NCI-H524 treated with DMSO at 0.1 percent for 48 hours (cell line): ENCODE data around the gene MAD1L1.

Experiments
- DNase-seq: peaks from one replicate; lab custom pipeline; 2025; lab: John Stamatoyannopoulos, UW

MAD1L1 gene

GRCh38 chr7:1787241-1787640 is 445.5 kb downstream of the MAD1L1 start:
- DNase-seq: no peak

DNA sequence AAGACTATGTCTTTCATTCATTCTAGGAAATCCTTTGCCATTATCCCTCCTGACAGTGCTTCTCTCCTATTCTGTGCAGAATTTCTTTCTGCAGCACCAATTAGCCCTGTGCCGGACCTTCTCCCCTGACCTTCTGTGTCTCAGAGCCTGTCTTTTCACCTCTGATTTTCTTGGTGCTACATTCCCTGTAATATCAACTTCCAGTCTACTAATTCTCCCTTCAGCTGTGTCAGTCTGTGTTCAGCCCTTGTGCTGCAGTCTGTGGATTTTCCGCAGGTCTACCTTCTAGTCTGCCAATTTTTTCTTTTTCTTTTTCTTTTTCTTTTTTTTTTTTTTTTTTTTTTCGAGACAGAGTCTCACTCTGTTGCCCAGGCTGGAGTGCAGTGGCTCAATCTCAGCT is 446.9 kb downstream of the MAD1L1 start:
- DNase-seq: no peak

GRCh38 chr7:1781369-1781768 is 451.4 kb downstream of the MAD1L1 start:
- no peak for DNase-seq

- no peak for DNase-seq
Observed at GRCh38 chr7:1779445-1779844, 453.3 kb downstream of the MAD1L1 start.

GRCh38 chr7:1777122-1777521 is 455.6 kb downstream of the MAD1L1 start:
- no peak for DNase-seq

DNA sequence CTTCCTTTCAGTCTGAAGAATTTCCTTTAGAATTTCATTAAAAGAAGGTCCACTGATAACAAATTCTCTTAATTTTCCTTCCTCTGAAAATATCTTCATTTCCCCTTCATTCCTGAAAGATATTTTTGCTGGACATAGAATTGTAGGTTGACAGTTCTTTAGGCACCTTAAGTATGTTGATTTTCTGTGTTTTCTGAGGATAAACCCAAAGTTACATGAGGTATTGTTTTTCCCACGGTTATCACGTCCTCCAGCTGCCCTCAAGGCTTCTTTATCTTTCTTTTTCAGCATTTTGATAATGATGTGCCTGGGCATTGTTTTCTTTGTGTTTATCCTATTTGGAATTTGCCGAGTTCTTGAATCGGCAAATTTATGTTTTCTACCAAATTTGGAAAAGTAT is 457.4 kb downstream of the MAD1L1 start:
- DNase-seq: no peak

- DNase-seq: no peak
Observed at GRCh38 chr7:1770331-1770730, 462.4 kb downstream of the MAD1L1 start.

DNA sequence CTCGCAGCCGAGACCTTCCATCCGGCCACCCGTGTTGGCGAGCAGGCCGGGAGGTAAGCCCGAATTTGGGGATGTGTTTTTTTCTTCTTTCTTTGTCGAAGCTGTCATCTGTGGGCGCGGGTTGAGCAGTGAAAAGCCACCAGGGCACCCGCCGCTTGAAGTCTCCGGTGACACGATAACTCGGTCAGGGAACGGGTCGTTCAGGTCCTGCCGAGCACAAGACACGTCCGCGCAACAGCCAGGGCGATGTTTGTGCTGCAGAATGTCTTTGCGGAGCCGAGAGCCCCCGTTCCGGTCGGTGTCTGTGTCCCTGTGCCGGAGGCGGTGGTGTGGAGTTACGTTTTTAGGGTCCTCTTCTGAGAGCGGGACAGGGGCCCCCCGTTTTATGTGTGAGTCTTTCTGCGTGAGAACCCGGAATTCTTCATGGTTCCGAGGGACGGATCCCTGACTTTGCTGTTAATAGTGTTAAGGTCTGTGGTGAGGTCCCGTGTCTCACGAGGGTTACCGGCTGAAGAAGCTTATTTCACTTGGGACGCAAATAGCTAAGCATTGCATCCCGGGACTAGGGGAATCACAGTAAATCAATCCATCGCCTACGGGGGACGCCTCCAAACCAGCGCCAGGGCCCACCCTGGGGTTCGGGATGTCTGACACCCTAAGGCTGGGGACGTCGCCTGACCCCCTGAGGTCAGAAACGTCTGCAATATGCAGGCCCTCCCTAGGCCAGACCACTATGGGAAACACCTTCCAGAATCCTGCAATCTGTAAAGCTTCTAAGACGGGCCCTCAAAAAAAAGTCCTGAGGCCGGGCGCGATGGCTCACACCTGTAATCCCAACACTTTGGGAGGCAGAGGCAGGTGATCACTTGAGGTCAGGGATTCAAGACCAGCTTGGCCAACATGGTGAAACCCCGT is 463.2 kb downstream of the MAD1L1 start:
- DNase-seq: no peak

DNA sequence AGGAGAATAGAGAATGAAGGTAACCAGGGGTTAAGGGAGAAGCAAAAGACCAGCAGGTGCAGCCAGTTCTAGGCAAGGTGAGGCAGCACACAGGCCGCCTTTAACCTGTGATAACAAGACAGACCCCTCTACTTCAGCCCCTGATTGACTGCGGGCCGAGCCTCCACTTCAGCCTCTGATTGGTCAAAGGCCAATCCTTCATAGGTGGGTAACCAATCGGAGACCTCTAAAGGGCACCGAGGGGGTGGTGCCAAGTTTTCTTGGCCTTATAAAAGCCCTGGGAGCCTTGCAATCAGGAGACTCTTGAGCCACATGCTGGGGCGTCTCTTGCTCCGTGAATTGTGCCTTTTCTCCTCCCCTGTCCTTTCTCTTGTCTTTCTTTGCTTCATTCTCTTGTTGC is 463.9 kb downstream of the MAD1L1 start:
- no peak for DNase-seq

GRCh38 chr7:1767524-1767923 is 465.2 kb downstream of the MAD1L1 start:
- no peak for DNase-seq
